GM23248 (cell line): ENCODE data around the gene DNAJC10.

Source experiments
- EZH2 ChIP-seq: fragments of 200-600 bp; sonication (generic); IDR thresholded peaks from 2 replicates; pipeline ENCODE4 v1.6.1; 2018; ENCODE audit warnings: antibody characterized with exemption, mild to moderate bottlenecking; ENCODE audit not compliant: insufficient read depth, poor library complexity, severe bottlenecking
- EZH2phosphoT487 ChIP-seq: fragments of 200-600 bp; sonication (generic); IDR thresholded peaks from 2 replicates; pipeline ENCODE4 v1.6.1; 2018; ENCODE audit warnings: antibody characterized with exemption, moderate library complexity, mild to moderate bottlenecking, low read depth; ENCODE audit not compliant: insufficient read depth

- TF ChIP-seq EZH2phosphoT487 = no peak
- no peak for TF ChIP-seq EZH2
These were observed 558 bp downstream of the DNAJC10 start for GRCh38 chr2:182716650-182716979.
